WTC11 (cell line): Measurements from ENCODE around the gene HLA-DQB1. TPM values are rescaled to one million over a fixed set of nuclear protein-coding genes. Genes with fewer than 3 reads are reported as not detected.

ENCODE experiments used
- ATAC-seq: fragments of 200-7000 bp; cut with Tn5 transposase; 2 replicates; pipeline ENCODE4 v1.10.0; 2021; ENCODE audit warnings: mild to moderate bottlenecking, moderate library complexity
- CTCF ChIA-PET: fragments of 300-600 bp; sonication (Branson Sonifier 250); formaldehyde crosslinking; loops from one replicate; lab custom pipeline; 2021; ENCODE audit warnings: antibody characterized with exemption; lab: Charles Lee
- POLR2A ChIA-PET: fragments of 350-600 bp; sonication (Branson Sonifier 250); formaldehyde crosslinking; loops from one replicate; lab custom pipeline; 2021; ENCODE audit warnings: antibody characterized with exemption; lab: Charles Lee
- DNase-seq: peaks from one replicate; pipeline ENCODE4 v3.0.0; 2021; ENCODE audit warnings: low spot score
- H3K27ac Mint-ChIP-seq: 2 replicates; pipeline ENCODE4 v1.8.0; 2021; ENCODE audit warnings: mixed read lengths
- H3K27me3 Mint-ChIP-seq: 2 replicates; pipeline ENCODE4 v1.8.0; 2021; ENCODE audit warnings: low read depth, mild to moderate bottlenecking, moderate library complexity, mixed read lengths
- H3K36me3 Mint-ChIP-seq: 2 replicates; pipeline ENCODE4 v1.8.0; 2021; ENCODE audit warnings: mixed read lengths
- H3K4me1 Mint-ChIP-seq: 2 replicates; pipeline ENCODE4 v1.8.0; 2022; ENCODE audit warnings: mixed read lengths
- H3K4me3 Mint-ChIP-seq: 2 replicates; pipeline ENCODE4 v1.8.0; 2021; ENCODE audit warnings: mild to moderate bottlenecking, moderate library complexity, mixed read lengths
- H3K9me3 Mint-ChIP-seq: 2 replicates; pipeline ENCODE4 v1.8.0; 2021; ENCODE audit warnings: mixed read lengths
- AR ChIP-seq: fragments of 250-450 bp; sonication (Bioruptor Pico); IDR thresholded peaks from 2 replicates; pipeline ENCODE4 v1.9.0; 2021; ENCODE audit warnings: mild to moderate bottlenecking
- CDX4 ChIP-seq: fragments of 250-450 bp; sonication (Bioruptor Pico); IDR thresholded peaks from 2 replicates; pipeline ENCODE4 v1.9.0; 2021; ENCODE audit warnings: moderate library complexity, mild to moderate bottlenecking, inconsistent platforms, borderline replicate concordance
- CTCF ChIP-seq: fragments of 200-600 bp; IDR thresholded peaks from 2 replicates; pipeline ENCODE4 v1.8.0; 2022; ENCODE audit warnings: antibody characterized with exemption
- ELF4 ChIP-seq: sonication (generic); formaldehyde crosslinking; IDR thresholded peaks from 2 replicates; pipeline ENCODE4 v1.8.1; 2022; ENCODE audit warnings: low read depth, mild to moderate bottlenecking, moderate library complexity, missing genetic modification reagents
- ERG ChIP-seq: fragments of 250-450 bp; sonication (Bioruptor Pico); IDR thresholded peaks from 2 replicates; pipeline ENCODE4 v1.8.0; 2021; ENCODE audit warnings: mild to moderate bottlenecking
- FOXP4 ChIP-seq: sonication (generic); formaldehyde crosslinking; IDR thresholded peaks from 2 replicates; pipeline ENCODE4 v1.8.0; 2022; ENCODE audit warnings: mild to moderate bottlenecking, missing genetic modification reagents
- KAT7 ChIP-seq: sonication (generic); formaldehyde crosslinking; IDR thresholded peaks from 2 replicates; pipeline ENCODE4 v1.8.1; 2023; ENCODE audit warnings: missing genetic modification reagents, mild to moderate bottlenecking, borderline replicate concordance
- ZBTB43 ChIP-seq: sonication (generic); formaldehyde crosslinking; IDR thresholded peaks from 2 replicates; pipeline ENCODE4 v1.8.1; 2023; ENCODE audit warnings: mild to moderate bottlenecking, missing genetic modification reagents
- ZNF281 ChIP-seq: sonication (generic); formaldehyde crosslinking; IDR thresholded peaks from 2 replicates; pipeline ENCODE4 v1.8.0; 2023; ENCODE audit warnings: mild to moderate bottlenecking, missing genetic modification reagents
- ZNF416 ChIP-seq: fragments of 250-450 bp; sonication (Bioruptor Pico); IDR thresholded peaks from 2 replicates; pipeline ENCODE4 v1.9.0; 2021; ENCODE audit warnings: mild to moderate bottlenecking, inconsistent platforms
- total RNA-seq: library from RNA; stranded (reverse); gene quantifications from 3 replicates; pipeline ENCODE4 v1.2.3, GENCODE V29; 2021

Gene HLA-DQB1
- total RNA-seq, 1 experiment from 2014 or later: 0.83 TPM

- peak; percentile 41 for DNase-seq
- Mint-ChIP-seq H3K4me3 (no peak overlapping the region), H3K9me3 (peaks cover 9% of the 10 kb centered on the region)
- CTCF ChIA-PET: interaction anchor here (0.6 to 2.1 kb wide), 15 partner anchors 8 to 296 kb away, joined by 3 to 17 read pairs (median 3); no protein-coding TSS in a partner anchor
- TF ChIP-seq ZBTB43: no peak
- peak; percentile 39 for TF ChIP-seq CTCF
- no peak for TF ChIP-seq ELF4 (CRISPR knock-in tag)
- no peak for TF ChIP-seq ZNF416 (CRISPR knock-in tag)
- no peak for TF ChIP-seq KAT7 (CRISPR knock-in tag)
- TF ChIP-seq FOXP4 (CRISPR knock-in tag): no peak
- TF ChIP-seq ZNF281: no peak
- no peak for TF ChIP-seq CDX4
- TF ChIP-seq, all 79 proteins: peak for 1
- POLR2A ChIA-PET: no interaction called here
- H3K27ac Mint-ChIP-seq: no peak overlapping the region
- no peaks in the 10 kb centered on the region for H3K4me1 Mint-ChIP-seq
- H3K36me3 Mint-ChIP-seq: 0 out of 2 replicates have a peak, but pooled peaks cover 3% of the 10 kb centered on the region
- peak; percentile 86 for ATAC-seq
- H3K27me3 Mint-ChIP-seq: peaks cover 5% of the 10 kb centered on the region; the same call in 1 of the 2 replicates
These were observed 34.1 kb upstream of the HLA-DQB1 start for GRCh38 chr6:32700391-32701040.

GRCh38 chr6:32697031-32697430 is 30.6 kb upstream of the HLA-DQB1 start:
- no peak for DNase-seq
- ATAC-seq: no peak
- Mint-ChIP-seq H3K9me3 (peaks cover 14% of the 10 kb centered on the region), H3K4me1 (no peaks in the 10 kb centered on the region), H3K27ac (no peak overlapping the region), H3K27me3 (peaks cover 10% of the 10 kb centered on the region), H3K4me3 (no peak overlapping the region), H3K36me3 (no peaks in the 10 kb centered on the region)
- CTCF ChIA-PET: no interaction called here
- POLR2A ChIA-PET: no interaction called here
- TF ChIP-seq ERG (CRISPR knock-in tag) (no peak), AR (no peak)
